Activated CD8-positive, alpha-beta T cell treated with anti-CD3 and anti-CD28 coated beads for 36 hours (primary cell): ENCODE measurements around the gene MED29. TPM values are rescaled to one million over a fixed set of nuclear protein-coding genes. Genes with fewer than 3 reads are reported as not detected.

ENCODE experiments used
- ATAC-seq: fragments of 200-7000 bp; cut with Tn5 transposase; one replicate; pipeline ENCODE4 v1.10.0; 2021; ENCODE audit warnings: mild to moderate bottlenecking, moderate library complexity
- CTCF ChIA-PET: fragments of 350-600 bp; sonication (Branson Sonifier 250); formaldehyde crosslinking; loops from one replicate; lab custom pipeline; 2021; ENCODE audit warnings: antibody characterized with exemption; lab: Charles Lee
- POLR2A ChIA-PET: fragments of 350-600 bp; sonication (Branson Sonifier 250); formaldehyde crosslinking; loops from one replicate; lab custom pipeline; 2021; ENCODE audit warnings: antibody characterized with exemption; lab: Charles Lee
- DNase-seq: peaks from one replicate; pipeline ENCODE4 v3.0.0-alpha.2; 2020
- H3K27ac Mint-ChIP-seq: one replicate; pipeline ENCODE4 v1.8.0; 2021; ENCODE audit warnings: mild to moderate bottlenecking, mixed read lengths
- H3K27me3 Mint-ChIP-seq: one replicate; pipeline ENCODE4 v1.8.0; 2021; ENCODE audit warnings: mixed read lengths
- H3K36me3 Mint-ChIP-seq: one replicate; pipeline ENCODE4 v1.8.0; 2021; ENCODE audit warnings: low read depth, mixed read lengths
- H3K4me1 Mint-ChIP-seq: one replicate; pipeline ENCODE4 v1.8.0; 2021; ENCODE audit warnings: low read depth, mixed read lengths
- H3K4me3 Mint-ChIP-seq: one replicate; pipeline ENCODE4 v1.8.0; 2021; ENCODE audit warnings: mild to moderate bottlenecking, moderate library complexity, mixed read lengths
- H3K9me3 Mint-ChIP-seq: one replicate; pipeline ENCODE4 v1.8.0; 2021; ENCODE audit warnings: mixed read lengths
- CTCF ChIP-seq: fragments of 200-600 bp; IDR thresholded peaks from one replicate; pipeline ENCODE4 v1.8.0; 2022; ENCODE audit warnings: antibody characterized with exemption, mild to moderate bottlenecking
- intact Hi-C: fragments of 100-400 bp; cut with micrococcal nuclease; formaldehyde crosslinking; loops from one replicate; pipeline ENCODE4 v1.10.0; 2022
- total RNA-seq, 2 experiments: library from RNA; stranded (reverse); gene quantifications; one replicate each; pipeline ENCODE4 v1.2.3, GENCODE V29; 2021

The MED29 gene
- total RNA-seq, 2 experiments from 2014 or later = 19.5 to 19.8 TPM

- POLR2A ChIA-PET = interaction anchor here (0.7 to 6.1 kb wide), 20 partner anchors 8 to 94 kb away, joined by 3 to 137 read pairs (median 3); partner anchors contain the start of genes DLL3, EID2B, RPS16 and SELENOV
- intact Hi-C loops = loop anchor here (1.0 to 5.0 kb wide), 2 partner anchors 9 to 77 kb away; no protein-coding TSS in a partner anchor
- peaks cover 59% of the 10 kb centered on the region for H3K36me3 Mint-ChIP-seq
- CTCF ChIA-PET = interaction anchor here (1.0 to 2.9 kb wide), 4 partner anchors 10 to 87 kb away, joined by 3 to 12 read pairs (median 6); partner anchors contain the start of genes EID2B and RPS16
- no peak for TF ChIP-seq CTCF
- peak within 1 kb of the TSS; percentile 100 for H3K4me3 Mint-ChIP-seq
- ATAC-seq (peak; percentile 93), DNase-seq (peak; percentile 99)
- H3K27ac Mint-ChIP-seq = peak within 1 kb of the TSS; percentile 99
- peaks cover 2% of the 10 kb centered on the region for H3K9me3 Mint-ChIP-seq
- peaks cover 40% of the 10 kb centered on the region for H3K4me1 Mint-ChIP-seq
- no peaks in the 10 kb centered on the region for H3K27me3 Mint-ChIP-seq
These were observed 54.3 kb downstream of the MED29 start, which contains the start of gene SUPT5H for GRCh38 chr19:39445196-39446111. SUPT5H (plus strand) TSS chr19:39445582; CDS start chr19:39445891, 309 bp downstream.

- ChIA-PET POLR2A (interaction anchor here (0.8 to 6.1 kb wide), 16 partner anchors 9 to 93 kb away, joined by 3 to 137 read pairs (median 4); partner anchors contain the start of genes EID2, EID2B and RPS16), CTCF (interaction anchor here (0.9 to 2.9 kb wide), 3 partner anchors 28 to 86 kb away, joined by 4 to 12 read pairs (median 7); partner anchors contain the start of gene EID2B)
- Mint-ChIP-seq H3K27ac (peak overlapping the region; percentile 99), H3K9me3 (peaks cover 2% of the 10 kb centered on the region), H3K36me3 (peaks cover 62% of the 10 kb centered on the region), H3K4me1 (peaks cover 47% of the 10 kb centered on the region), H3K27me3 (no peaks in the 10 kb centered on the region), H3K4me3 (peak overlapping the region; percentile 100)
- no peak for TF ChIP-seq CTCF
- ATAC-seq = no peak
- DNase-seq = peak; percentile 24
- intact Hi-C loops = loop anchor here (5.0 kb wide), 1 partner anchor 76 kb away; no protein-coding TSS in a partner anchor
These were observed 55.3 kb downstream of the MED29 start for GRCh38 chr19:39446365-39447084.

GRCh38 chr19:39448271-39448670 lies 57.1 kb downstream of the MED29 start:
- no peak for TF ChIP-seq CTCF
- Mint-ChIP-seq H3K4me1 (peaks cover 61% of the 10 kb centered on the region), H3K27ac (peak overlapping the region; percentile 99), H3K9me3 (peaks cover 2% of the 10 kb centered on the region), H3K4me3 (peak overlapping the region; percentile 100), H3K36me3 (peaks cover 75% of the 10 kb centered on the region), H3K27me3 (no peaks in the 10 kb centered on the region)
- ATAC-seq (no peak), DNase-seq (peak; percentile 76)
- intact Hi-C loops = loop anchor here (5.0 kb wide), 1 partner anchor 74 kb away; no protein-coding TSS in a partner anchor
- ChIA-PET POLR2A (interaction anchor here (0.9 to 6.1 kb wide), 8 partner anchors 9 to 91 kb away, joined by 3 to 137 read pairs (median 6); partner anchors contain the start of genes EID2, MED29, PAF1 and RPS16), CTCF (interaction anchor here (1.0 to 2.9 kb wide), 3 partner anchors 13 to 28 kb away, joined by 3 to 12 read pairs (median 4); partner anchors contain the start of gene RPS16)

GRCh38 chr19:39449116-39449797 lies 58.1 kb downstream of the MED29 start:
- Mint-ChIP-seq H3K4me3 (peak overlapping the region; percentile 100), H3K36me3 (peaks cover 79% of the 10 kb centered on the region), H3K4me1 (peaks cover 63% of the 10 kb centered on the region), H3K27ac (peak overlapping the region; percentile 99), H3K9me3 (peaks cover 2% of the 10 kb centered on the region), H3K27me3 (no peaks in the 10 kb centered on the region)
- DNase-seq = peak; percentile 54
- no peak for TF ChIP-seq CTCF
- intact Hi-C loops = loop anchor here (5.0 kb wide), 1 partner anchor 73 kb away; no protein-coding TSS in a partner anchor
- CTCF ChIA-PET = interaction anchor here (1.6 kb wide), 1 partner anchor 27 kb away, joined by 4 read pairs; no protein-coding TSS in a partner anchor
- peak; percentile 7 for ATAC-seq
- POLR2A ChIA-PET = interaction anchor here (0.9 to 6.1 kb wide), 6 partner anchors 8 to 87 kb away, joined by 3 to 137 read pairs (median 5); partner anchors contain the start of genes MED29, PAF1 and RPS16
